ENCODE results near the gene SLC22A1. TPM values are rescaled to one million over a fixed set of nuclear protein-coding genes. Genes with fewer than 3 reads are reported as not detected.
A peak's percentile ranks its signal among the peaks of the same experiment; 100 is the strongest.

Gene SLC22A1
- total RNA-seq, 2 donors from 2014 or later: 0.74 to 2.3 TPM

DNA sequence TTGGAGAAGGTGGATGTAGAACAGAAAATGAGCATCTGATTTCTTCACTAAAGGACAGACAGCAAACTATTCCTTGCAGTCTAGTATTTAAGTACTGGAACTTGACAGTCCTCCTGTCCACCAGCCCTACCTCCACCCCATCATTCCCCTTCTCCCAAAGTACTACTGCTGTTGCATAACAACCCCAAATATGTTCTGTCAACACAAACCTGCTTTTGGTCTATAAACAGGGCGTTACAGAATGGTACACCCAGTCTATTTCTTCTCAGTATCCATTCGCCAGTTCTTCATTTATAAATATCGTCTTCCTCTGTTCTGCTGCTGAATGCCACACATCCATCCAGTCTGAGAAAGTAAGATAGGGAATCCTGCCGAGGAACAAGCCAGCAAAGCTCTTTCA, 27.7 kb upstream of the SLC22A1 start:
- Histone ChIP-seq H3K36me3 (peaks cover 20% of the 10 kb centered on the region), H3K27ac (no peak overlapping the region), H3K27me3 (no peaks in the 10 kb centered on the region), H3K4me1 (peaks cover 5% of the 10 kb centered on the region), H3K9ac (ENCODE audit: low read depth in 2 of 2, low read length in 2 of 2) (no peak overlapping the region), H3K4me3 (no peak overlapping the region), H3K9me3 (no peaks in the 10 kb centered on the region)
- intact Hi-C loops (cut with DNase I): no loop called here
- TF ChIP-seq, protein P1, sequence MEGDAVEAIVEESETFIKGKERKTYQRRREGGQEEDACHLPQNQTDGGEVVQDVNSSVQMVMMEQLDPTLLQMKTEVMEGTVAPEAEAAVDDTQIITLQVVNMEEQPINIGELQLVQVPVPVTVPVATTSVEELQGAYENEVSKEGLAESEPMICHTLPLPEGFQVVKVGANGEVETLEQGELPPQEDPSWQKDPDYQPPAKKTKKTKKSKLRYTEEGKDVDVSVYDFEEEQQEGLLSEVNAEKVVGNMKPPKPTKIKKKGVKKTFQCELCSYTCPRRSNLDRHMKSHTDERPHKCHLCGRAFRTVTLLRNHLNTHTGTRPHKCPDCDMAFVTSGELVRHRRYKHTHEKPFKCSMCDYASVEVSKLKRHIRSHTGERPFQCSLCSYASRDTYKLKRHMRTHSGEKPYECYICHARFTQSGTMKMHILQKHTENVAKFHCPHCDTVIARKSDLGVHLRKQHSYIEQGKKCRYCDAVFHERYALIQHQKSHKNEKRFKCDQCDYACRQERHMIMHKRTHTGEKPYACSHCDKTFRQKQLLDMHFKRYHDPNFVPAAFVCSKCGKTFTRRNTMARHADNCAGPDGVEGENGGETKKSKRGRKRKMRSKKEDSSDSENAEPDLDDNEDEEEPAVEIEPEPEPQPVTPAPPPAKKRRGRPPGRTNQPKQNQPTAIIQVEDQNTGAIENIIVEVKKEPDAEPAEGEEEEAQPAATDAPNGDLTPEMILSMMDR (IDR thresholded peaks at IDR 0.05): no peak
- no peak for DNase-seq

DNA sequence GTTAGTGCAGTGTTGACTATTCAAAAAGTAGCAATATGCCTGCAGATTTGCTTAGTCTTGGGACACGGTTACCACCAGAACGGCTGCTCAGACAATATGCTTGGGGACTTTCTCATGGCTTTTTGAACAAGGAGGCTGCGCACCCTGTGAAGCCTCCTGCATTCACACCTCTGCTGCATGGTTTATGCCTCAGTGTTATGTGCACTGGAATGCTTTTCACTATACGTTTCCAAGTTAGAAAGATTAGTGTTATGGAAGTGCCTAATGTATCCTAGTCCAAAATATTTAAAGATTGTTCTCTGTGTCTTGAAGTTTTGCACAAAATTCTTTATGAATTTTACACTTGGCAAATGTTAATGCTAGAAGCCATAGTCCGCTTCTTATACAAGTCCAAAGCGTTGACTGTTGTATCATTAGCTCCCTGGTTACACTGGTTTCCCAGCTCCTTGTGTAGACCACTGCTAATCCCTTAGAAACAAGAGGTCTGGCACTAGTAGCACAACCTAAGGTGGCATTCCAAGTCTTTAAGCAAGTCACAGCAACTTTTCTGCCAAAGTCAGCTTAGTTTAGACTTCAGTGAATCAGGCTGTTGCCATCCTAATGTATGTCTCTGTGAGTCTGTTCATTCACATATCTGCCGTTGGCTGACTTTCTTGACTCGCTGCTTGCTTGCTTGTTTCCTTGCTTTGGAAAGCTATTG, 26.3 kb upstream of the SLC22A1 start:
- Histone ChIP-seq H3K4me3 (no peak overlapping the region), H3K27me3 (no peaks in the 10 kb centered on the region), H3K4me1 (peaks cover under 1% of the 10 kb centered on the region), H3K36me3 (peaks cover 20% of the 10 kb centered on the region), H3K9me3 (no peaks in the 10 kb centered on the region), H3K27ac (no peak overlapping the region), H3K9ac (ENCODE audit: low read depth in 2 of 2, low read length in 2 of 2) (no peak overlapping the region)
- intact Hi-C loops (cut with DNase I): no loop called here
- TF ChIP-seq, protein P1 (IDR thresholded peaks at IDR 0.05): no peak
- DNase-seq: no peak

DNA sequence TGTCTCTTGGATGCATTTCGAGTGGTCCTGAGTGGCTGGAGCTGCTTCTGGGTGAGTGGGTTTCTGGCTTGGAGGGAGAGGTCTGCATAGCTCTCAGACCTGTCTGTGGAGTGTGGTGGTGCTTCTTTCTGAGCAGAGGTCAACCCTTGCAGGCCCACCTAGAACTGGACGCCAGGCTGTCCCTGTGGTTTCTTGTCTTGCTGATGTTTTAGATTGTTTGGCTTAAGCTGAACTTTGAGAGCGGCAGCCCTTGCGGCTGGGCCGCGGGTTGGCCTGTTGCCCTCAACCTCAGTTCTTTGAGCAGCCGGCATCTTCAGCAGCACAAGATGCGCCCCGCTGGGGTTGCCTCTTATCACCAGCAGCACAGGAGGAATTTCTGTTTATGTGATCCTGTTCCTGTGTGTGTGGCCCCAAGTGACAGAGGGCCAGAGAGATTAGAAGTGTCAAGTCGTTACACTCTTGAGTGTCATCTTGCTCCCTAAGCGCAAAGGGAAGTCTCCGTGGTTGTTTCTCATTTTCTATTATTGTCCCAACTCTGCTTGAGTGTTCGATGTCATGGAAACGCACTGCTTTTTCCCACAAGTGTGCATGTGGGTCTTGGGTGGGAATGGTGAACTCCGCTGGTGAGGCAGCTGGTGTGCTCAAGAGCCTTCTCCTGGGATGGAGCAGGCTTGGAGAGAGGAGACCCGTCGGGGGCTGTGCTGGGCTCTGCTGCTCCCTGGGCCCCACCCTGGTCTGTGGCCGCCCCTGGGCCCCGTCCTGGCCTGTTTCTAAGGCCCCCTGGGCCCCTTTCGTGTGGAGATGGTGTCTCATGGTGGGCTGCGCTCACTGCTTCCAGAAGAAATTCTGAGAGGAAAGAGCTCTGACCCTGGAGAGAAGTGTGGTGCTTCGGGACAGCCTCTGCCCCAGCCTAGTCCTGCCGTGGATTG, 20.1 kb upstream of the SLC22A1 start:
- no peak overlapping the region for H3K4me3 ChIP-seq
- H3K27me3 ChIP-seq: no peaks in the 10 kb centered on the region
- TF ChIP-seq, protein P1 (IDR thresholded peaks at IDR 0.05): no peak
- DNase-seq: no peak
- peaks cover 11% of the 10 kb centered on the region for H3K36me3 ChIP-seq
- no peaks in the 10 kb centered on the region for H3K9me3 ChIP-seq
- H3K9ac ChIP-seq (ENCODE audit: low read depth in 2 of 2, low read length in 2 of 2): no peak overlapping the region
- intact Hi-C loops (cut with DNase I): no loop called here
- H3K4me1 ChIP-seq: no peaks in the 10 kb centered on the region
- H3K27ac ChIP-seq: no peak overlapping the region

DNA sequence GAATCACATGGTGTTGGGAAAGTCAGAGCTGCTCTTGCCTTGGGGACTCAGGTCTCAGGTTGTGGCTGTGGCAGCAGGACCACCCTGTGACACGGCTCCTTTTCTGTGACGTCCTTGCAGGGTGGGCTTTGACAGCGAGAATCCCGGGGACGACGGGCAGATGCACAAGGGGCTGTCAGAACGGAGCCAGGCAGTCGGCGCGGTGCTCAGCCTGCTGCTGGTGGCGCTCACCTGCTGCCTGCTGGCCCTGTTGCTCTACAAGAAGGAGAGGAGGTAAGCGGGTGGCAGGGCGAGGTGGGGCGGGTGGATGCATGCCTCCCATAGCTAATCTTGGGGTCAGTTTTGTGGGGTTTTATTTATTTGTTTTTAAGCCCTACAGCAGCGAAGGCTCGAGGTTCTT, 19.2 kb upstream of the SLC22A1 start:
- Histone ChIP-seq H3K27ac (no peak overlapping the region), H3K4me3 (no peak overlapping the region), H3K27me3 (no peaks in the 10 kb centered on the region), H3K4me1 (no peaks in the 10 kb centered on the region), H3K9me3 (no peaks in the 10 kb centered on the region), H3K36me3 (peaks cover 12% of the 10 kb centered on the region), H3K9ac (ENCODE audit: low read depth in 2 of 2, low read length in 2 of 2) (no peak overlapping the region)
- intact Hi-C loops (cut with DNase I): no loop called here
- no peak for DNase-seq
- TF ChIP-seq, protein P1 (IDR thresholded peaks at IDR 0.05): no peak

DNA sequence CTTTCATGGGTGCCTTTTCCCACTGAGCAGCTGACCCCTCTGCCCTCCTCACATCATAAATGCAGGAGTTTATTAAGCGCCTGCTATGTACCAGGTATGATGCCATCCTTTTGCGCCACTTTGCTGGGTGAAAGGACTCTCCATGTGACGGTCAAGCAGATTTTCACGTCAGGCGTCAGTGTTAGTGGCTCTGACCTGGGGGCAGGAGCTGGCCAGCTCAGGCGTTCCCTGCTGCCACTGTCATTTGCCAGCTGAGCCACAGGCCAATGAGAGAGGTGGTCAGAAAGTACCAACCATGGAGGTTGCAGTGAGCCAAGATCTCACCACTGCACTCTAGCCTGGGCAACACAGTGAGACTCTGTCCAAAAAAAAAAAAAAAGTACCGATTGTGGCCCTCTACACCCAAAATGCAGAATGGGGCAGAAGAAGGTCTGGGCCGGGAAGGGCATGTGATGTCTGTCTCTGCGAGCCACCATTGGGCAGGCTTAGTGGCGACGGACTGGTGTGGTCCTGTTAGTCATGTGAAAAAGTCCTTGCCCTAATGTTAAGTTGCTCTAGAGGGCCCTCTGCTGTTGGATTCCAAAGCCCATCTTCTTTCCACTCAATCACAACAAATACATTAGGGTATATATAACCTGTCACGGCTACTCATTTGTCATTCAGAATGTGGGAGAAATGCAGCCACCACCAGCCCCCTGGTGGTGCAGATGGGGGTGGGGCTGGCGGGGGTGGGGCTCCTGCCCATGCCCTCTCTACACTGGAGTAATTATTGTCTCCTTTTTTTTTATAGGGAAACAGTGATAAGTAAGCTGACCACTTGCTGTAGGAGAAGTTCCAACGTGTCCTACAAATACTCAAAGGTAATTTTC, 18.4 kb upstream of the SLC22A1 start:
- Histone ChIP-seq H3K9me3 (no peaks in the 10 kb centered on the region), H3K27me3 (no peaks in the 10 kb centered on the region), H3K4me3 (no peak overlapping the region), H3K4me1 (no peaks in the 10 kb centered on the region), H3K27ac (no peak overlapping the region), H3K9ac (ENCODE audit: low read depth in 2 of 2, low read length in 2 of 2) (no peak overlapping the region), H3K36me3 (peaks cover 12% of the 10 kb centered on the region)
- intact Hi-C loops (cut with DNase I): no loop called here
- TF ChIP-seq, protein P1 (IDR thresholded peaks at IDR 0.05): peak; percentile 40
- DNase-seq: peak; percentile 51

Measured in colonic mucosa (tissue), 4 donors.